Ramos (cell line): Measurements from ENCODE around the gene ODF4.
"Not testable (repeated sequence)": the region's sequence is repeated elsewhere in the genome, so short reads cannot be mapped to it uniquely, and the experiment has no call there.

Source experiments
- in situ Hi-C: fragments of 300-500 bp; cut with MboI; formaldehyde crosslinking; loops from one replicate; pipeline ENCODE4 v1.14.3; 2022; ENCODE audit warnings: low sequenced_read_pairs; ENCODE audit not compliant: unreplicated experiment

ODF4 gene

DNA sequence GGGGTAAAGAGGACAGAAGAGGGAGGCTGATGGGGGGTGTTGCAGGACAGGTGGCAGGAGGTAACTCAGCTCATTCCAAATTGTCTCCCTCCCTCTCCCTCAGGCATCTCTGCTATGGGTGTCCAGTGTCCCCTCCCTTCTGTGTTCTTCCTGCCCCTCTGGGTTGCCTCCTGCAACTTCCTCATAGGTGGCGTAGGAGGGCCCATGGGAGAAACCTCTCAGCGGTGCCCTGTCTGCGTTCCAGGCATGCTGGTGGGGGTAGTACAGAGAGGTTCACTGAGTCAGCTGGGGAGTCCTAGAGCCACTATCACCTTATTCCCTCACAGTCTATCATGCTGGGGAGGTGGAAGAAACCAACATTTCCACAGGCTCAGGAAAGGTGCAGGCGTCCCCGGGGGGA is 14.7 kb upstream of the ODF4 start:
- in situ Hi-C loops = no loop called here

DNA sequence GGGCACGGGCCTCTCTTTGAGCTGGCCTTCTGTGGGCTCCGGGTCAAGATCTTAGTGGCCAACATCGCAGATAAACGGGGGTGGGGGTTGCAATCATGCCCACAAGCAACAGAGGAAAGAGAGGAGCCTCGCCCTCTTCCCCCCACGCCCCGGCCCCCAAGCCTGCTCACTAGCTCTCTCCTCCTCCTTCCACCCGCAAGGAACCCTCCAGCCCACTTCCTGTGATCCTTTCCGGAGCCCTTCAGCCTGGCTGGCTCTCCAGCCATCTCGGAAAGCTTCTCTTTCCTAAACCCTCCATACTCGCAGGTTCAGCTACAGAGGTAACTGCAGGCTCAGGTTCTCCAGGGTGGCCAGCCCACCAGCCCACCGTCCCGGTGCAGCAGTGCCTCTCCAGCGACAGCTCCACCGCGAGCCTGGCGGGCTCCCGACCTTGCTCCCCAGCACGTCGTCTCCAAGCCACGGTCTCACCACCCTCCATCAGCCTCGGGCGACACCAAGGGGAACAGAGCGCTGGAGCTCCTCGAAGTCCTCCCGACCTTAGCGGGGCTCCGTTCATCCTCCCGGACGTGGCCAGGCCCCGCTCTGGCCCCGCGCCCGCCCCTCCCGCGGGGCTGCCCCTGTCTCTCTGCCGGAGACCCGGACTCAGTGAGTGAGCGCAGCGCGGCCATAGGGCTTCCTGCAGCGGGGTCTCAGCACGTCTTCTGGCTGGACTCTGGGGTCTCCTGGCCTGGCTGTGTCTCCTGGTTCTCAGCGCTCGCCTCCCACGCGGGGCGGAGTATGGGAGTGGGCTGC is 12.9 kb upstream of the ODF4 start:
- in situ Hi-C loops = no loop called here

DNA sequence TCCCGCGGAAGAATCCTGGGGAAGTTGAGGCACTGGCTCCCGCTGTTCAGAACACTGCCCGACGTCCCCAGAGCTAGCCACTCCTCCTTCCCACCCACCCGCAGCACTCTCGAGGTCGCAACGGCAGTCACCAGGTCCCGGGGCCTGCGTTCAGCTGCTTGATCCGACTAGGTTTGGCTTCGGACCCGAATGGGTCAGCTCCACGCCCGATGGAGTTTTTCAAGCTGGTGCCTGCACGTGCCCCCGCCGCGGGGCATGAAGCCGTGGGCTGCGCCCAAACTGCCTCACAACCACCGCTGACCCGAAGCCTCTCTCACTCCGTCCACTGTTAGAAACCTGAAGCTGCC is 12.4 kb upstream of the ODF4 start:
- in situ Hi-C loops = no loop called here

DNA sequence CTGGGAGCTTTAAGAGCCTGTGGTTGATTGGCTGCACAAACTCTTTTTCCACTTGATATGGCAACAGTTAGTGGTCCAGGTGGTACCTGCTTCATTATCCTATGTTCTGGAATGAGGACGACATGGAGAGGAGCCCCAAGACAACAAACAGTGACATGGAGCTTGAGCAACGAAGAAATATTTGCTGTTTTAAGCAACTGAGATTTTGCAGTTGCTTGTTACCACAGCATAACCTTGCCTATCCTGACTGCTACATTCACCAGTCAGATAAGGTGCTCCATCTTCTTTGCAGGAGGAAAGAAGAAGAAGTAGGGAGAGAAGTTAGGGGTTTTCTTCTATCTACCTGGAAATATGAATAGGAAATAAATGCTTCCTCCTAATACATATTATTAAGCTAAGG is 7.5 kb upstream of the ODF4 start:
- in situ Hi-C loops = no loop called here

DNA sequence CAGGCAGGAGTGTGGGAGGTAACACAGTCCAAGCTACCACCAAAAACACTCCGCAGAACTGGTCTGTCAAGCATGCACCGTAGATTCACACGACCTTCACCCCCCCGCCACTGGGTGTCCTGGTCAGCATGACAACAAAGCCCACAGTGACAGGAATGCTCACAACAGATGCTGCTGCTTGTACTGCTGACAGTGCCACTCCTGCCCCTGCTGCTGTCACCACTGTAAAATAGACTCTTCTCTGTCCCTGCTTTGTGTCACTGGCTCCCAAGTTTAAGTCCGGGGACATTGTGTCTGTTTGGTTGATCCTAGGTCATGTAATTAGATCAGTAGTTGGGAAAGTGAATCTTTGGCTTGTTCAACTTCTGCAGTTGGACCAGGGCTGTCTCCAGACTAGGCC is 7.0 kb upstream of the ODF4 start:
- in situ Hi-C loops = no loop called here

DNA sequence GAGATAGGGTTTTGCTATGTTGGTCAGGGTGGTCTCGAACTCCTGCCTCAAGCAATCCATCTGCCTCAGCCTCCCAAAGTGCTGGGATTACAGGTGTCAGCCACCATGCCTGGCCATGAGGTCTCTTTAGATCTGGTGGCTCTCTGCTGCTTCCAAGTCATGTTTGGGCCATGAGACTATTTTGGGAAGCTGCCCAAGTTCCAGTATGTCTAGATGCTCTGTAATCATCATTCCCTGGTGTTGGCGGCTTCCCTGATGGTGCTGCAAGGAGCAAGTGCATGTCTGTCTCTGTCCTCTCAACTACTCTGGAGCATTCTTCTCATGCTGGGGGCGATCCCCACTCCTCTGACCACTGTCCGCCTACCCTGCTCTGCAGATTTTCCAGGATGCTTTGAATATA is 6.4 kb upstream of the ODF4 start:
- in situ Hi-C loops = no loop called here

DNA sequence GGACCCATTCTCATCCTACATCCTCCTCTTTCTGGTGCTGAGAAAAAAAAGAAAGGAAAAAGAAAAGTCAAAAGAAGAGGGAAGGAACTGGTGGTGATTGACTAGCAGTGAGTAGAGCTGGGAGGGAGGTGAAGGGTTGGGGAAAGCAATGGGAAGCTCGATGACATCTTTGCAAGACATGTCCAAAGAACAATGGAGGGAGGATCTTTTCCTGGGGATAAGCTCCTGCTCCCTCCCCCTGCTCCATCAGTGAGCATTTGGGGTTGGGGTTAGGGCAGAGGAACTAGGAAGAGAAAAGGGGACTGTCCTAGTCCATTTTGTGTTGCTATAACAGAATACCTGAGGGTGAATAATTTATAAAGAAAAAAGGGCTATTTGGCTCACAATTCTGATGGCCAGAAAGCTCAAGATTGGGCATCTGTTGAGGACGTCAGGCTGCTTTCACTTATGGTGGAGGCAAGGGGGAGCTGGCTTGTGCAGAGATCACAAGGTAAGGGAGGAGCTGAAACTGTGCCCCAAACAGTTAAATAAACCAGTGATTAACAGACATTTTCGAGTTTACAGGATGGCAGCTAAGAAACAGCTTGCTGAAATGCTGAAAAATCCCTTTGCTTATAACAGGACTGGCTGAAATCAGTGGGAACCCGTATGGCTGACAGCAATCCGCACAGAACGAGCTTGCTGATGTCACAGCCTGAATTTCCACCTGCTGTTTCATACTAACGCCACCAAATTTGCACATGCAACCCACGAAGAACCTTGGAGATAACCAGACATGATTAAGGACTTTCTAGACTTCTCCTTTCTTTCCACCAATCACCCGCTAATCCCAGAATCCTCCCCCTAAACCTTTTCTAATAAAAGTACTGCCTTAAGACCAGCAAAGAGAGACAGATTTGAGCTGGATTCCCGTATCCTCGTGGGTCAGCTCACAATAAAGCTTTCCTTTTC is 1.6 kb upstream of the ODF4 start:
- in situ Hi-C loops = no loop called here

DNA sequence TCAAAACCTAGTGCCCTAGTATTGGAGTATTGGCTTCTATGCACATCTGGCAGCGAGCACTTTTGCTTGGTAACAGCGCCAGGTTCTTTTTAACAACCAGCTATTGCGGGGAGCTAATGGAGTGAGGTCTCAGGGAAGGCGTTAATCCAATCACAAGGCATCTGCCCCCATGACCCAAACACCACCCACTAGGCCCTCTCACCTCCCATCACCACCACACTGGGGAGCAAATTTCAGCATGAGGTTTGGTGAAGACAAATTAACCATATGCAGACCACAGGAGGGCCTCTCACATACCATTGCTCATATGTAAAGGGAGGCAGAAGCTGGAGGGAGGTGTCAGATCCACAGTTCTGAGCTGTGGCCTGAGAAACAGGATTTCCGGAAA is 893 bp upstream of the ODF4 start:
- in situ Hi-C loops = no loop called here

DNA sequence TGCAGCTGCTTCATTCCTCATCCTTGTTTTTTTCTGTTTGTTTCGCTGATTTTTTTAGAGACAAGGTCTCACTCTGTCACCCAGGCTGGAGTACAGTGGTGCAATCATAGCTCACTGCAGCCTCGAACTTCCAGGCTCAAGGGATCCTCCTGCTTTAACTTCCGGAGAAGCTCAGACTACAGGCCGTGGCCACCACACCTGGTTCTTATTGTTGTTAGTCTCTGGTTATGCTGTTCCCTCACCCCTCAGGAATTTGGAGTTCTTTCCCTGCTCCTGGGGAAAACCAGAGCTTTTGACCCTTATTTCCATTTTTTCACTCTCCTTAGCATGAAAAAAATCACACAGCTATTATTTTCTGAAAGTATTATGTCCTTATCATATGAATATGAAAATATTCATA is 1.8 kb downstream of the ODF4 start:
- in situ Hi-C loops = no loop called here

DNA sequence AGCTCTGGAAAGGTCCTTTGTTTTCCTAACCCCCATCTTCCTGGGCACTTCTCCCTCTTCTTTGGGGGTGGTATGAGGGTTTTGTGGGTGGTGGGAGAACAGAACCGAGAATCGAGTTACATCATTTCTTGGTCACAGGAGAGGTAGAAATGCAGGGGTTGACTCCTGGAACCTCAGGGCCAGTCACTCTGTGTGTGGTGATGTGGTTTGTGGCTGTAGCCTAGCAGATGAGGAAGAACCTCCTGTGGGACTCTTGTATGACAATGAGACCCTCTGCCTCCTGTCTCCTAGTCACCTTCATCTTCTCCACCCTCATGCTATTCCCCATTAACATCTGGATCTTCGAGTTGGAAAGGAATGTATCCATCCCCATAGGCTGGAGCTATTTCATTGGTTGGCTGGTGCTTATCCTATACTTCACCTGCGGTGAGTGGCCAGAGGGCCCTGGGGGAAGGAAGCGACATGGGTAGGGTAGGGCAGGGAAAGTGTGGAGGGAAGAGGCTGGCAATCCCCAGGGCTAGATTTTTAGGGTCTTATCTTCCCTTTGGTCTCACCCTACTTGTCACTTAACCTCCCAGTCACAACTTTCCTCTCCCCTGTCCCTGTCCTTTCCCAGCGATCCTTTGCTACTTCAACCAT is 5.5 kb downstream of the ODF4 start:
- in situ Hi-C loops = no loop called here

DNA sequence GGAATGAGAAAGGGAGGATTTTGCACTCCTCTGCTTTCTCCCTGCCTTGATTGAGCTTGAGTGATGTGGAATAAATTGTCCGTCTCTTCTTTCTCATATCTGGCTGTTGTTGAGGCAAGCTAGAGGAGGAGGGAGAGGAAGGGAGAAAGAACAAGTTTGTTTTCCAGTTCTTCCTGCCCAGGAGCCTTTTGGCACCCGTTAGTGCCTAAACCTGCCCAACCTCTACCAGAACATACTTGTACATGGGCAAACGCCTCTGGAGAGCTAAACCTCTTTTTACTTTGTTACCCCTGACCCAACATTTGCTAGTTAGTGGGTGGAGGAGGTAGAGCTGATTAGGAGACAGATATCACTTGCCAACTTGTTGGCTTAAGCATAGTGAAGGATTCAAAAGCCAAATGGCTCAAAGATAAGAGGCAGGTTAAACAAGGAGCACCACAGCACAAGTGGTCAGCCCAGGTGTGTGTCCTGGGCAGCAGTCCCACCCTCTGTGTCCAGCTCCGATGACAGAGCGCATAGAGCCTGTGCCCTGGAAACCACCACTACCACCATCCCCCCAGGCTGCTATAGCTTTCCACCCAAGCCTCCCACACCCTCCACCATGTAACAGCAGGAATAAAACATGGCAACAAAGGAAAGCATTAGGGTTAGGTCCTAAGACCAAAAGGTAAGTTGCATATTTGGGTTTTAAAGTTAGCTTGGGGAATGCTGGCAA is 6.5 kb downstream of the ODF4 start:
- in situ Hi-C loops = no loop called here

DNA sequence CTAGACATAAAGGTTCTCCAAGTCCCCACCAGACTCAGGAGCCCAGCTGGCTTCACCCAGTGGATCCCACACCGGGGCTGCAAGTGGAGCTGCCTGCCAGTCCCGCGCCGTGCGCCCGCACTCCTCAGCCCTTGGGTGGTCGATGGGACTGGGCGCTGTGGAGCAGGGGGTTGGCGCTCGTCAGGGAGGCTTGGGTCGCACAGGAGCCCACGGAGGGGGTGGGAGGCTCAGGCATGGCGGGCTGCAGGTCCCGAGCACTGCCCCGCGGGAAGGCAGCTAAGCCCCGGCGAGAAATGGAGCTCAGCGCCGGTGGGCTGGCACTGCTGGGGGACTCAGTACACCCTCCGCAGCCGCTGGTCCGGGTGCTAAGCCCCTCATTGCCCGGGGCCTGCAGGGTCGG is 7.4 kb downstream of the ODF4 start:
- in situ Hi-C loops = not testable (repeated sequence)

DNA sequence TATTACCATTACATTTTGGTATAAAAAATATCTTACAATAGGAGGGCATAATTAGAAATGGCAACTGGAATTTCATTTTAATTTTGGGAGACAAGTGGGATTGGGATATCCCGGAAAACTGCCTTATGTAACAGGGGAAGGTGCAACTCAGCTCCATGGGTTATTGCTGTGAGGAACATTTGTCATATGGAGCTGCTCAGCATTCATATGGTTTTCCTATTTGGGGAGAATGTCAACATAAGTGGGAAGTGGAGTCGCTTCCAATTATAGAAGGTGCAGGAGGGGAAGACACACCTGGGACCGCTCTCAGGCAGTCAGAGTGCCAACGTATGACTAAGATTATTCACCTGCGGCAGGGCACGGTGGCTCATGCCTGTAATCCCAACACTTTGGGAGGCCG is 10.7 kb downstream of the ODF4 start:
- in situ Hi-C loops = no loop called here

DNA sequence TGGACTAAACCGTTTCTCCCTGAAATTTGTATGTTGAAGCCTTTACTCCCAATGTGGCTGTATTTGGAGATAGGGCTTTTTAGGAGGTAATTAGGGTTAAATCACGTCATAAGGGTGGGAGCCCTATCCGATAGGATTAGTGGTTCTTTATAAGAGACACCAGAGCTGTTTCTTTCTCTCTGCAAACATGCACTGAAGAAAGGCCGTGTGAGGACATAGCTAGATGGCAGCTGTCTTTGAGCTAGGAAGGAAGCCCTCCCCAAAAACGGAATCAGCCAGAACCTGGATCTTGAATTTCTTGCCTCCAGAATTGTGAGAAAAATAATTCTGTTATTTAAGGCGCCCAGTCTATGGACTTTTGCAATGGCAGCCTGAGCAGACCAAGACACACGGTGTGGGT is 14.1 kb downstream of the ODF4 start:
- in situ Hi-C loops = no loop called here

DNA sequence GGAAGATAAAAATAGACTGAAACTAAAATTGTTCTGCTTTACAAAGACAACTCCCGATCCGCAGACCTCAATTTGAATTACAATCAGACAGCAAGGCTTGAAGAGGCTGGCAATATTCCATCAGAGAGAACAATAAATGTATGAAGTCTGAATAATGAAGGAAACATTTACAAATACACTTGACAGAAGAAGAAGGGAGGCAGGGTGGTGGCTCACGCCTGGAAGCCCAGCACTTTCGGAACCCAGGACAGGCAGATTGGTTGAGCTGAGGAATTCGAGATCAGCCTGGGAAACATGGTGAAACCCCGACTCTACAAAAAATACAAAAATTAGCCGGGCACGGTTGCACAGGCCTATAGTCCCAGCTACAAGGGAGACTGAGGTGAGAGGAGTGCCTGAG is 14.6 kb downstream of the ODF4 start:
- in situ Hi-C loops = no loop called here

DNA sequence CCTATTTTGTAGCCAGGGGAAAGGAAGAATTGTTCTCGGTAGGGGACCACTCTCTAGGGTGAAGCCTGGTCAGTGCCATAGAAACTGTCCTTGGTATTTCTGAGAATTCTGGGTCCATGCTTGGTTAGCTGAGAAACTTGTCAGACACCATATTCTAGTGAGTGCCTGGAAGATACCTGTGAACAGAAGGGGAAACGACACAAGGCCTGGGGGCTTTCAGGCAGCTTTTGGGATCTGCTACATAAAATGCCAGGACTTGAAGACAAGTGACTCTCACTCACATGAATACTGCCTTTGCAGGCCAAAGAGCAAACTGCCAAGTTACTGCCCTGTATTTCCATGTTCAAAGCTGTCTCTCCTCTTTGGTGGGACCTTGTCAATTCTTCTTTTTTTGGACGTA is 18.3 kb downstream of the ODF4 start:
- in situ Hi-C loops = no loop called here

DNA sequence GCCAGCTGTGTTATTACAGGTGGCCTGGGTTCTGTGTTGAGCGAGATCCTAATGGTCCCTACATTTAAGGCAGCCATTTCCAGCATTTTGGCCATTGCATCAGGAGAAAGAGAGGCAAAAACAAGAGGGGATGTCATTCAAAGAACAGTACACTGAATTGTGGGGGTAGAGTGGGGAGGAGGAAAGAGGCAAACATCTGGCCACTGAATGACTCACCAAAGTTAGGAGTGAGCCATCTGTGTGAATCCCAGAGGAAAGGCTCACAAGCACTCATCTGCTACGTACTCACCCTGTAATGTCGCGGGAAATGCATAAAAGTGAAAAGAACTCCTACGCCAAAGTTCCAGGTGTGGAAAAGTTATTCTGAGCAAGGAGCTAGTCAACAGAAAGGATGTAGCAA is 20.1 kb downstream of the ODF4 start:
- in situ Hi-C loops = no loop called here

DNA sequence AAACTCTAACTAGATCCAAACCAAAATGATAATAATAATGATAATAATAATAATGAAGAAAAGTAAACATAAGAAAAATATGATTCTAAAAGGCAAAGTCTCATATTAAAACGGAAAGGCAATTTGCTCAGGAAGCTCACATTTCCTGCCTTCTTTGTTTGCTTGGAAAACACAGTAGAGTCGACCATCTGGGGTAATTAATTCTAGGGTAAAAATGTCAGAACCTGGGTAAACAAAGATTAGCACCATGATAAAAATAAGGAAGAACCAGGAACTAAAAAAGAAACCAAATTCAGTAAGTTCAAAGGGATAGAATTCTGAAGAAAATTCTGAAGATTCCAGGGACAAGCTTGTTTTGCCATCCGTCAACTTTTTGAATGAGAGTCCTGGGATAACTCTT is 20.6 kb downstream of the ODF4 start:
- in situ Hi-C loops = no loop called here

DNA sequence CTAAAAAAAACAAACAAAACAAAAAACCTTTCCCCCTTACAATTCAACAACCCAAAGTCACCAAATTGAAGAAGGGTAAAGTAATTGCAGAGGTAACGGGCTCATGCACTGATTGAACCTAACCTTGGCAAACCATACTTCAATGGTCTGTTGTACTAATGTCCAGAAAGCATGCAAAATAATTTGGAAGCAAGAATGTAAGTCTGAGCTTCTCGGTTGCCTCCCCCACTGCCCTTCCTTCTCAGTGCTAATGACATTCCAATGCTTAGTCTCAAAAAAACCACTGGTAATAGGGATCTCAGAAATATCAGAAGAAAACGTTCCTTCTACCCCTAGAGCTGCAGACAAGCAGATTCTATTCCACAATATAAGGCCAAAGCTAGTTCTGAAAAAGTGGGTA is 21.1 kb downstream of the ODF4 start:
- in situ Hi-C loops = no loop called here

DNA sequence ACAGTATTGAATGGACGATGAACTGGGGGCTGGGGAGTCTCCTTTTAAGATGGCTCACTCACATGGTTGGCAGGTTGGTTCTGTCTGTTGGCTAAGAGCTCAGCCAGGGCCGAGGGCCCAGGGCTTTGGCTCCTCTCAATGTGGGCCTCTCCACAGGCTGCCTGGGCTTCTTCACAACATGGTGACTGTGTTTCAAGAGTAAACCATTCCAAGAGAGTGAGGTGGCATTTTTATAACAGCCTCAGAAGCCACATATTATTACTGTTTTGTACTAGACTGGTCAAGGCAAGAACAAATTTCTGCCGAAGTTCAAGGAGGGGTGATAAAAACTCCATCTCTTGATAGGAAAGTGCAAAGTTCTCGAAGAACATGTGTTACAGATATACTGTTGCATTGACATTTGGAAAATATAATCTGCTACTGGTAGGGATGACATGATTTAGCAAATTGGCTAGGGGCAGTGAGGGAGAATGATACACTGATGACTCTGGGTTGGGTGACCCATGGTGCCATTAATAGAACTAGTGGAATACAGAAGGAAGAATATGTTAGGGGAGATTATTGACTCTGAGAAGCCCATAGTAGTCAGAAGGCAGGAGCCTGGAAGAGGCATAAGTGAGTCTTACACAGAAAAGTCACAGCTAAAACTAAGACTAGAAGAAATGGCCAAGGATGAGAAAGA is 23.2 kb downstream of the ODF4 start:
- in situ Hi-C loops = no loop called here
